Astrocyte (in vitro differentiated cells and primary cell): ENCODE data around the gene HOXB2.

Experiments
- CTCF ChIP-seq: IDR thresholded peaks from 2 replicates; pipeline ENCODE4 v1.5.1; 2011; ENCODE audit warnings: low read depth, mild to moderate bottlenecking, inconsistent platforms, low read length, moderate library complexity; ENCODE audit not compliant: insufficient read depth
- EZH2 ChIP-seq: IDR thresholded peaks from 2 replicates; pipeline ENCODE4 v1.6.1; 2012; ENCODE audit warnings: mild to moderate bottlenecking, low read length, inconsistent platforms; ENCODE audit not compliant: insufficient read depth

- TF ChIP-seq CTCF (no peak), EZH2 (peak; percentile 60)
Measured at GRCh38 chr17:48588074-48588415, 43.1 kb upstream of the HOXB2 start.
